EH (cell line): ENCODE measurements around the gene TAF4B.

Experiments used
- DNase-seq: peaks from one replicate; pipeline ENCODE4 v3.0.0-alpha.2; 2015; ENCODE audit warnings: low read depth

The TAF4B gene

DNA sequence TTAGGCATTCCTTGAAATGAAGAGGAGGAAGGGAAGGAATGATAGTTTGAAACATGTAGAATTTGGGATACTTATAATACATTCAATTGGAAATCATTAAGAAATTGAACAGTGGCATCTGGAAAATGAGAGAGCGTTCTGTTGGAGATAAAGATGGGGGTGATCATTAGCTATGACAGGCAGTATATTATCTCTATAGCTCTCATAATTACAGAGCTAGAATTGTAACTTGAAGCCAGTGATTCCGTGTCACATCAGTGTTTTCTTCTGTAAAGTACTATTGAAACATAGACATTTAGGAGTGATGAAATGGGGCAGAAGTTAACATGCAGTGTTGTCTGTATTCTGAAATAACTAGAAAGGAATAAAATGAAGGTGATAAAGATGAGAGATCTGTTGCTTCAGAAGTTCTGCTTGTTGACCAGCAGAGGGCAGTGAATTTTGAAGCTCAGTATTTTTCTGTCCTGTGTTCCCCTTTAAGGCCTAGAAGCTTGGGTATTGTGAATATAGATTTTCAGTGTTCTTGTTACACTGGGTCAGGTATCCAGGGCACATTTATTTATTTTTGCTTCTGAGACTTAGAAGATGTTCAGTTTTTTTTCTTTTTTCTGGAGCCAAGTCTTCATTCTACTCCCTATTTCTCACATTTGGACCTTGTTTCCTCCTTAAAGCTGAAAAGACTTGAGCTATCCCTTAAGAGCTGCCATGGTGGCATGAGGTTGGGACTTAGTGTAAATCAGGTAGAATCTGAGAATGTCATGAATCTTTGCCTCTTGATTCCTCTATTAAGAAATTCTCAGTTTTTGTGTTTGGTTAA, 157.4 kb downstream of the TAF4B start:
- DNase-seq: peak; percentile 61

DNA sequence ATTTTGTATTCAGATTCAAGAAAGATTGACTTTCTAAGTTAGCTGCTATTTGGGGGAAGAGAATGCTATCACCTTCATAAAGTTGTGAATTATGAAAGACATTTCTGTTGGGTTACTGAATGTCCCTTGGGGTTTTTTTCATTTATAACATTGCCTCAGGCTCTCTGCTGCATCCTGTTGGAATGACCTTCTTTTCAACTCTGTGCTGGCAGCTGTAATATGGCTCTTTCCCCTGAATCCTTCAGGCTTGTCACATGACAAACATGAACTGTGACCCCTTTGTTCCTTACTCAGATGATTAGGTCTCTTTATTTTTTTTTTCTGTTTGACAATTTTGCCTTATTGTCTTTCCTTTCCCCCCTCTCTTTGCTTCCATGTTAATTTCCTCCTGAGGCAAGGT, 159.8 kb downstream of the TAF4B start:
- peak; percentile 74 for DNase-seq

GRCh38 chr18:26386441-26386840, 160.2 kb downstream of the TAF4B start:
- DNase-seq: peak; percentile 38

DNA sequence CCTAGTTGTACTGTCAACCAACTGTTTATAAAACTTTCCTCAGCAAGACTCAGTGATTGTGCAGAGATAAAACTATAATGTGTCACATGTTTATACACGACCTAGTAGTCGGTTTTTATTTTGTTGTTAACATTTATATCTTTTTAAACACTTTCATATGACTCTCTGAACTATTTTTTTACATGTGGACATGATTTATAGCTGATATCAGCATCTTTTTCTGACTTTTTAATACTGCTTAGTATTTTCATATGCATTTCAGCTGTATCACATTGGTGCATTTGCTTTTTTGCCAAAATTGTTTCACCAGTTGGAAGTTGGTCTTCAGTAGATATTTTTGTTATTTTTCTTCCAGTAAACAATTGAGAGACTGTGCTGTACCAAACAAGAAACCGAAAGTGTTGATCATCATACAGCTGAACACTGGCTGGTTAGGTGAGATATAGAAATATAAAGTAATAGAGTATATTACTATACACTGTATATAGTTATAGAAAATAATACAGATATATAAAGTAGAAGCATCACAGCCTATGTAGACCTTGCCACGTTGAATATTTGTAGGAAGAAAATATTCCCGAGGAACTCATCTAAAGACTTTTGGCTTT, 167.9 kb downstream of the TAF4B start:
- DNase-seq: no peak

DNA sequence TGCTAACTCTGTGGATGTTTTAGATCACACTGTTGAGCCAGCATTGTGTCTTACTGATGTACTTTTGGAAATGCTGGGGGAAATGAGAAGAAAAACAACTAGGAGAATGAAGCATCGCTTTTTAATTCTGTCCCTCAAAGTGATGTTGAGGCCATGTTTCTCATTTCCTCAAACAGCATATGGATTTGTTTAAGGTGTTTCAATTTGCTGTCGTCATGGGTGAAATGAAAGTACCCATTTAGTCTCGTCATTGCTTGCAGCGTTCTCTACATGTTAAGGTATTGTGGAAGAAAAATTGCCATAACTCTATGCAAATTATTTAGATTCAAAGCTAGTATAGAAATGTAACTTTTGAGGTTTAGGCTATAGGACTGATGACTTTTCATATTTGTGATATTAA, 170.8 kb downstream of the TAF4B start:
- DNase-seq: no peak

GRCh38 chr18:26403491-26403890, 177.2 kb downstream of the TAF4B start:
- no peak for DNase-seq

DNA sequence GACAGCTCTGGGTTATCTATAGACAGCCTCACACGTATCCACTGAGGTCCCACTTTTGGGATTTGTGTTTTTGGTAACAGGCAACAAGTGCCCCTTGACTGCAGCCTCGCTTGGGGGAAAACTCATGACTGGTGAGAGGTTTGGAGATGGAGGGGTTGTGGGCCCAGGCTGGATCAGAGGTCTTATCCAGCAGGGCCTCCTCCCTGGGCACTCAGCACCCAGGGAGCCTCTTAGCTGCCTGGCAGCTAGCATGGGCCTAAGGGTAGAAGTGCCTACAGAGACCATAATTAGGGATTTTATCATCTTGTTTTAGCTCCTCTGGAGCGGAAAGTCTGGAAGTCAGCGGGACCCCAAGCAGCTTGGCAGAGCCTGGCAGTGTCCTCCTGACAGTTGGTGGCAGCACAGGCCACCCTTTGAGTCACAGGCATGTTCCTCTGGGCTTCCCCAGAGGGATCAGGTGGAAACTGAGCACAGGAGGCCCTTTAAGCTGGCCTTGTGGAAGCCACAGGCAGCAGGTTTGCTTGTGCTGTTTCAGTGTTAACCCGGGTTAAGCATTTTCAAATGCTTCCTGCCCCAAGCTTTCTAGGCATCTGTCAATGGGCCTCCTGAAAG, 179.1 kb downstream of the TAF4B start:
- DNase-seq: peak; percentile 65

GRCh38 chr18:26406324-26406723, 180.1 kb downstream of the TAF4B start:
- no peak for DNase-seq

DNA sequence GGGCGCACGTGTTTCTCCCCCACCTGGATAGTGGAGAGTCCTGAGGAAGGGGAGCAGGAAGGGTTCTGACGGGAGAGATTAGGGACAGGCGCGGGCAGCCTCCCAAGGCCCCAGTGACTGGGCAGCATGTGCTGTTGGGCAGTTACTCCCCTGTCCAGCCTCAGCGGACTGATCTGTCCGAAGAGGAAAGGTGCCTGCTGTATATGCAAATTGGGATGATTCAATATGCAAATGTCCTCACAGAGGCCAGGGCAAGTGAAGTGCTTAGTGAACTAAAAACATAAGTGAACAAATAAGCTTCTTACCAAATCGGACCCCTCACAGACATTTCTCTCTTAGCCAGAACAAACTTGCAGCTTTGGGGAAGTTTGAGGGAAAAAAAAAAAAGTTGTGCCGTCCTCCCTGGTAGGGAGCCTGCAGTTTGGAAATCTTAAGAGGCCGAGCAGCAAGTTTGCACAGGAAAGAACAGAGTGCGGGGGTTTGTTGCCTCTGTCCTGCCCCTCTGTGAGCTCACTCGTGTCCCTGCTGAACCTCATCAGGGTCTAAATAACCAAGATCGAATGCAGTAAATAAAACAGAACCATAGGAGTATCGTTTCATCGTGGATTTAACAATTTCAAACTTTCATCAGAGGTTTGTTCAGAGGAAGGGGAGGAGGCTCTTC, 180.7 kb downstream of the TAF4B start:
- DNase-seq: no peak

DNA sequence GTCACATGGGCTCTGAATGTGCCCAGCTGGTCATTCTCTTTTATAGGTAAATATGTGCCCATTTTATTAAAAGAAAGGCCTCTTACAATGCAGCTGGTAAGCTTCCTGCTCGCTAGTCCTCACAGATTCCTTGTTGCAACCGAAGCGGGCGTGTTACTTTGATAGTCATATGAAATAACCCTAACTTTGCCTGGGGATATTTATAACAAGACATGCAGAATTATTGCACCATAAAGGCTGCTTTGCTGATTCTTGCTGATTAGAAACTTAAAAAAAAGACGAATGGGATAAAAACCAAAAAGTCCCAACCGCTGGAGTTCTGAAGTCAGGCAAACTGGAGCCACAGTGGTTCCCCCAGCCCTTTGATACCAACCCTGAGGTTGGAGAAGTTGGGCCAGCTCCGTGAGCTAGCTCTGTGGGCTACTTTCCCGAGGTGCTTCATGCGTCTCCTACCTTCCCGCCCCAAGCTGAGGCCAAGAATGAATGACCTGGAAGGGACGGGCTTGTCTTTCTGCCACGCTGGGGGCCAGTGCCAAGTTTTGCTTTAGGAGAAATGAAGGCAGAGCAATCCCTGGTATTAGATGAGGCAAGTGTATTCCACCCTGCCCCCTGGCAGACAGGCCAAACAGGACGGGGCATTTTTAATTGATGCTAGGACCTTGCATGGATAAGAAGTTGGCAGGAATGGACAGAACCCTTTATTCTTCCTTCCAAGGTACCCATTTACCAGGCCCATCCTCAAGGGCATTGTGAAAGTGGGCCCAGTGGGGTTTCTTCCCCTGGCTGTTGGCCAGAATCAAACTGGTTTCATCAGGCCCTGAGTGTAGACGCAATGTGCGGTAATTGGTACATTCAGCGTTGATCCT, 181.7 kb downstream of the TAF4B start:
- no peak for DNase-seq

DNA sequence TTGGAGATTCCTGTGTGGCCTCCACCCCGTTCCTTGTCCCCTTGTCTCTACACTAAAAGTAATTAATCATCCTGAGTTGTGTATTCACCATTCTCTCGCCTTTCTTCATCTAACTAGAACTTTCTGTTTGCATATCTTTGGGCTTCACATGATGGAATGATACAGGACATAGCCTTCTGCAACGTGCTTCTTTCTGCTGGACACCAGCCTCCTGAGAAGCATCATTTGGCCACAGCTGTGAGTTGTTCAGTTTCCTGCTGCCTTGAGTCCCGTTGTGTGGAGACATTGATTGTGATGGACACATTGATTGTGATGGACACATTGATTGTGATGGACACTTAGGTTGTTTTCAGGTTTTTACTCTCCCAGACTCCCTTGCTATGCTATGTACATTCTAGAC, 182.8 kb downstream of the TAF4B start:
- DNase-seq: no peak

GRCh38 chr18:26414901-26415440, 188.7 kb downstream of the TAF4B start:
- peak; percentile 29 for DNase-seq

GRCh38 chr18:26415631-26416030, 189.4 kb downstream of the TAF4B start:
- no peak for DNase-seq

DNA sequence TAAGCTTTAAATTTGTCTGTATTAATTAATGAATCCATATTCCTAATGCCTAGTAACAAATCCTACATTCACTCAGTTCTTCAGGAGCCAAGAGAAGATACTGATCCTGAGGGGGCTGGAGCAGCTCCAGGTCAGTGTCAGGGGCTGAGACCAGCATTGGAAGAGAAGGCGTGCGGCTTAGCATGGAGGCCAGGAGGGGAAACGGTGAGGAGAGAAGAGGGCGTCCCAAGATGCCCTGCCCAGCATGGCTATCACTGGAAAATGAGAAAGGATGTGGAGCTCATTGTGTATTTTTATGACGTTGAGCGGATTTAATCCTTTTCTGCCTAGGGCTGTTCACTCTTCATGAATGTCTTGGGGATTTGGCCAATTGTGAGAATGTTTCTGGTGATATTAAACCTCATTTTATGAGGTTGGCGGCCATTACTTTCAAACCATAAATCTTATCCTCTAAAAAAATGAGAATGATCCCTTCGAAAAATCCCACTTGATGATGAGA, 190.5 kb downstream of the TAF4B start:
- no peak for DNase-seq

DNA sequence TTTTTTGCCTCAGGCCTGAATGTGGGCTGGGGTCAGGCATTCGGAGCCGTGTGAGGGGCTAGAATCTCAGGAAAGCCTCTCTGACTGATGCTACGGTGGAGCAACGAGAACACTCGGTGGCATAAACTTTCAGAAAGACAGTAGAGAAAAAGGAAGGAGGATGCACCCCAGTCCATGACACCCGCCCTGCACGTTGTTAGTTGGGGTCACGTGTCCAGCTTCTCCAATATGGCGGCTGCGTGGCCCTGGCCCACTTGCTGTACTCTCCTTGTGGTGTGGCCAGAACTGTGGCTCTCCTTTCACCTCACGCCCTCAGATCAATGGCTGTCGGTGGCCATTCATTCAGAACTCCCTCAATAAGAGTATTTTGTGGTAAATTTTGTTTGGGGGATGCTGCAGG, 190.9 kb downstream of the TAF4B start:
- DNase-seq: no peak

DNA sequence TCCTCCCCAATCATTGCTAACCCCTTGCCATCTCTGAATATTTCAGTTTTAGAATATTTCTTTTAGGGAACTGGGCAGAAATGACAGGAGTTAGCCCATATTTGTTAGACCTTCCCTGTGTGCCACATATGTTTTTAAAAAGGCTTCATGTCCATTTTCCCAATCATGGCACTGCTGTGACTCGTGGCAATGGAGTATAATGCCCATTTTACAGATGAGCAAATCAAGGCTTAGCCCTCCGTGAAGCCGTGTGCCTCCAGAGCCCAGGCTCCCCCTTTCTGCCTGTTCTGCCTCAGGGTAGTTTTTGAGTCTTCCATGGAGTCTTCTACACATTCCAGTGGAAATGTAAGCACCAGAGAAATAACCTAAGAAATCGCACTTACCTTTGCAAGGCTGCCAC, 192.0 kb downstream of the TAF4B start:
- no peak for DNase-seq

- DNase-seq: peak; percentile 21
These were observed 193.5 kb downstream of the TAF4B start for GRCh38 chr18:26419746-26420145.

DNA sequence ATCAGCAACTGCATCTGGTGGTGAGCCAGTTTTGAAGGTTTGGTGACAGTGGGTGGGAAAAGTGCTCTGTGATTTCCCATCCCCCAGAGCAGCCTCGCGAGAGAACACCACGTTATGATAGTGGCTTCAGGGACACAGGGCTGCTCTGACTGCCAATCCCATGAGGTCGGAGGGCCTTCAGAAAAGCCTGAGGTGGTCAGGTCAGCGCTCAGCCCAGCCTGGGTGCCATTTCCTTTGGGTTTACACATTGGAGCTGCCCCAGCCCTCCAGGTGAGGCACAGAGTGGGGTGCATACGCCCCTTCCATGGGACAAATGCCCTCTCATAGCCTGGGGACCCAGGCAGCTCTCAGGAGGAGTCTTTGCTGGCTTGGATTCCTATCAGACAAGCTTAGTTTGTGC, 195.3 kb downstream of the TAF4B start:
- no peak for DNase-seq

DNA sequence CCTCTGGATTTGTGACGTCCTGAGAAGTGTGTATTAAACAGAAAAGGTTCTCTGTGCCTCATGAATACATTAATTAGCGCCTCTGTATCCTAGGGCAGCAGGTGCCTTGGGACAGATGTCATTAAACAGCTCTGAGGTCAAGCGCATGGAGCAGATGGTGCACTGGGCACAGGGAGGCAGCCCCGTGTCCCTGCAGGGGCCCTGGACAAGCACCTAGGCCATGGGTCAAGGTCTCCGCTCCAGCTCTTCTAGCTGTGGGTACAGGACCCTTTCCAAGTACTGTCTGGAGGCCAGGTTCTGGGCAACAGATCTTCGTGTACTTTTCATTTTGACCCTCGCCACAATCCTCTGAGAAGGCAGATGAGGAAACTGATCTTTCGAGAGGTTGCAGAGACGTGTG, 195.7 kb downstream of the TAF4B start:
- DNase-seq: no peak

DNA sequence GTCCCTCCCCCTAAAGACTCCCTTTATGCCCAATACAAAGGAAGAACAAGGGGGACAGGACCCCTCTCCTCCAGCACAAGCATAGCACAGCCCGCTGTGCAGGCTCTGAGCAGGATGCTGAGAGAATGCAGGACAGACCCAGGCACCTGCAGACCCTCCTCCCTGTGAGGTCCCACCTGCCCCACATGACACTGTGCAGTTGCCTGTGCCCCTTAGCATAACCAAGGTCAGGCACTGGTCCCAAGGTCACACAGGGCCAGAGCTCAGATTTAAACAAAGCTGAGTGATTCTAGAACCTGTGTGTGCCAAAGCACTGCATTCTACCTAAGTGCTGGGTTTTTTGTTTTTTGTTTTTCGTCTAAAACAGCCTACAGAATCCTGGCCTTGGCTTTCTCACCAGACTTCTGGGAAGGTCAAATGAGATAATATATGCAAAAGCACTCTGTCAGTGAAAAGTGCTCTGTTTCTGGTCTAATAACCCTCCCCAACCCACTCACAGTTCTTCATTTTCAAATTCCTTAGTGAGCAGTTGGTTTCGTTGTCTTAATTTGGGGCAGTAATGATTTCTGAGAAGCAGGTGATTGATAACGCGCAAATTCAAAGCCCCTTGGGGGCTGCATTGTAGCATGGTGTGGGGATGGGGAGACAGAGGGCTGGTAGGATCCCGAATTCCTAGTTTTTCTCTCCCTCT, 196.4 kb downstream of the TAF4B start:
- no peak for DNase-seq
